GM12878 (cell line): ENCODE data around the gene ULBP2. TPM values are rescaled to one million over a fixed set of nuclear protein-coding genes. Genes with fewer than 3 reads are reported as not detected.

ENCODE experiments used
- BCLAF1 ChIP-seq: fragments of 450-650 bp; IDR thresholded peaks from 2 replicates; pipeline ENCODE4 v1.6.1; 2017; ENCODE audit warnings: antibody characterized with exemption, mild to moderate bottlenecking, moderate library complexity
- CUX1 ChIP-seq: IDR thresholded peaks from 2 replicates; pipeline ENCODE4 v1.6.1; 2012; ENCODE audit warnings: improper control_type of control experiment, low read depth, low read length; ENCODE audit not compliant: insufficient replicate concordance
- NFYA ChIP-seq: IDR thresholded peaks from 2 replicates; pipeline ENCODE4 v1.6.1; 2011; ENCODE audit warnings: low read depth, mild to moderate bottlenecking, low read length, improper control_type of control experiment, borderline replicate concordance
- polyA plus RNA-seq, 11 experiments: library from polyadenylated mRNA; depleted of rRNA in 4 of 11; unstranded in 6 of 11; stranded (reverse) in 5 of 11; fragments of >200 nt; fragmentation: Nextera tagmentation in 4 of 11; fragmentation: Illumina TruSeq in 1 of 11; extraction: Ambion mirVana in 4 of 11; extraction: Trizol in 1 of 11; gene quantifications; 1 replicate in 1 of 11; 2 replicates in 10 of 11; pipeline versions ENCODE4 v1.2.1 to v1.2.3, GENCODE V29; 2011 to 2016; ENCODE audit warnings: inconsistent platforms in 2 of 11, missing spikeins in 2 of 11, low read depth in 1 of 11
- total RNA-seq, 4 experiments: library from RNA; depleted of rRNA in 3 of 4; stranded (reverse); fragments of >200 nt in 3 of 4; fragmentation: Illumina TruSeq in 1 of 4; extraction: Trizol in 1 of 4; gene quantifications; 2 replicates each; pipeline versions ENCODE4 v1.2.1 to v1.2.3, GENCODE V29; 2013 to 2021

Gene ULBP2
- total and polyA plus RNA-seq, 10 of the 15 experiments (the other 5 are each of a cell fraction or from before 2014, with no cell fraction given): 0.16 to 2.5 (median 0.22) TPM; not detected in 3

- TF ChIP-seq CUX1: no peak
- no peak for TF ChIP-seq NFYA
- no peak for TF ChIP-seq BCLAF1
- TF ChIP-seq, all 136 proteins: peak for 0
Observed at GRCh38 chr6:149900620-149901443, 41.0 kb upstream of the ULBP2 start (continued).
